ENCODE results near the gene OR12D2. TPM values are rescaled to one million over a fixed set of nuclear protein-coding genes. Genes with fewer than 3 reads are reported as not detected.

OR12D2 gene
- not detected in 2 replicates for total RNA-seq

GRCh38 chr6:29395331-29395730, at the start of gene OR12D2:
Gene OR12D2, plus strand, starts transcription at chr6:29395631. Its CDS starts 1,069 bp downstream, at chr6:29396700.

GRCh38 chr6:29368765-29369164, 26.7 kb upstream of the OR12D2 start, which contains the start of gene OR5V1:
Gene OR5V1, minus strand, starts transcription at chr6:29368865. Its CDS starts 12,670 bp downstream, at chr6:29356195.

GRCh38 chr6:29375191-29375590, 20.2 kb upstream of the OR12D2 start, which contains the start of gene OR12D3:
Gene OR12D3, minus strand, starts transcription at chr6:29375291. Its CDS starts 4 bp downstream, at chr6:29375287.

GRCh38 chr6:29414588-29414987, 19.2 kb downstream of the OR12D2 start, which contains the start of gene OR12D1:
Gene OR12D1, plus strand, starts transcription at chr6:29414928.

GRCh38 chr6:29439006-29439405, 43.6 kb downstream of the OR12D2 start, which contains the start of gene OR10C1:
Gene OR10C1, plus strand, starts transcription at chr6:29439306. Its CDS starts 710 bp downstream, at chr6:29440016.

Other genes starting within 250 kb of the OR12D2 start
- not detected in 2 replicates for gene OR2J2, start 224.7 kb upstream of the OR12D2 start, total RNA-seq
- gene OR14J1, start 93.9 kb upstream of the OR12D2 start, total RNA-seq, result under 0.01 TPM in 1 of 2 replicates, not detected in the other
- not detected in 2 replicates for gene OR5V1, start 26.8 kb upstream of the OR12D2 start, total RNA-seq
- not detected in 2 replicates for gene OR12D3, start 20.3 kb upstream of the OR12D2 start, total RNA-seq
- not detected in 2 replicates for gene OR12D1, start 19.3 kb downstream of the OR12D2 start, total RNA-seq
- gene OR10C1, start 43.7 kb downstream of the OR12D2 start, total RNA-seq, result not detected in 2 replicates
- not detected in 2 replicates for gene OR11A1, start 61.4 kb downstream of the OR12D2 start, total RNA-seq
- not detected in 2 replicates for gene OR2H1, start 61.5 kb downstream of the OR12D2 start, total RNA-seq
- gene MAS1L, start 92.3 kb downstream of the OR12D2 start, total RNA-seq, result not detected in 2 replicates
- gene UBD, start 164.1 kb downstream of the OR12D2 start, total RNA-seq, result not detected in 2 replicates
- gene OR2H2, start 189.5 kb downstream of the OR12D2 start, total RNA-seq, result not detected in 2 replicates
- 11.4 and 13.1 TPM in 2 replicates for gene GABBR1, start 237.6 kb downstream of the OR12D2 start, total RNA-seq